ENCODE data around the gene ZXDC.

ZXDC gene

GRCh38 chr3:126493739-126494138, 18.0 kb upstream of the ZXDC start:
- DNase-seq (ENCODE audit: extremely low read depth in 1 of 2, low read depth in 1 of 2), result no peak

- no peak for DNase-seq (ENCODE audit: extremely low read depth in 1 of 2, low read depth in 1 of 2)
Observed at GRCh38 chr3:126493051-126493450, 17.4 kb upstream of the ZXDC start.

GRCh38 chr3:126491221-126492013, 15.7 kb upstream of the ZXDC start:
- no peak for DNase-seq (ENCODE audit: extremely low read depth in 1 of 2, low read depth in 1 of 2)

GRCh38 chr3:126490619-126491018, 14.9 kb upstream of the ZXDC start:
- DNase-seq (ENCODE audit: extremely low read depth in 1 of 2, low read depth in 1 of 2), result no peak

GRCh38 chr3:126488886-126489569, 13.3 kb upstream of the ZXDC start:
- DNase-seq (ENCODE audit: extremely low read depth in 1 of 2, low read depth in 1 of 2), result no peak

GRCh38 chr3:126488185-126488584, 12.5 kb upstream of the ZXDC start:
- DNase-seq (ENCODE audit: extremely low read depth in 1 of 2, low read depth in 1 of 2), result no peak

- no peak for DNase-seq (ENCODE audit: extremely low read depth in 1 of 2, low read depth in 1 of 2)
Observed at GRCh38 chr3:126487151-126487771, 11.6 kb upstream of the ZXDC start.

- no peak for DNase-seq (ENCODE audit: extremely low read depth in 1 of 2, low read depth in 1 of 2)
Observed at GRCh38 chr3:126486360-126486847, 10.7 kb upstream of the ZXDC start.

GRCh38 chr3:126485956-126486355, 10.3 kb upstream of the ZXDC start:
- no peak for DNase-seq (ENCODE audit: extremely low read depth in 1 of 2, low read depth in 1 of 2)

GRCh38 chr3:126485176-126485897, 9.6 kb upstream of the ZXDC start:
- DNase-seq (ENCODE audit: extremely low read depth in 1 of 2, low read depth in 1 of 2), result no peak

- DNase-seq (ENCODE audit: extremely low read depth in 1 of 2, low read depth in 1 of 2), result no peak
Observed at GRCh38 chr3:126484662-126485061, 9.0 kb upstream of the ZXDC start.

GRCh38 chr3:126484148-126484547, 8.5 kb upstream of the ZXDC start:
- no peak for DNase-seq (ENCODE audit: extremely low read depth in 1 of 2, low read depth in 1 of 2)

- no peak for DNase-seq (ENCODE audit: extremely low read depth in 1 of 2, low read depth in 1 of 2)
Observed at GRCh38 chr3:126483321-126483761, 7.7 kb upstream of the ZXDC start.

GRCh38 chr3:126482503-126483255, 7.0 kb upstream of the ZXDC start:
- DNase-seq (ENCODE audit: extremely low read depth in 1 of 2, low read depth in 1 of 2), result no peak

GRCh38 chr3:126481808-126482502, 6.3 kb upstream of the ZXDC start:
- no peak for DNase-seq (ENCODE audit: extremely low read depth in 1 of 2, low read depth in 1 of 2)

- no peak for DNase-seq (ENCODE audit: extremely low read depth in 1 of 2, low read depth in 1 of 2)
Observed at GRCh38 chr3:126480861-126481260, 5.2 kb upstream of the ZXDC start.

GRCh38 chr3:126480206-126480605, 4.5 kb upstream of the ZXDC start:
- no peak for DNase-seq (ENCODE audit: extremely low read depth in 1 of 2, low read depth in 1 of 2)

- no peak for DNase-seq (ENCODE audit: extremely low read depth in 1 of 2, low read depth in 1 of 2)
Observed at GRCh38 chr3:126479642-126480041, 4.0 kb upstream of the ZXDC start.

GRCh38 chr3:126478581-126479310, 3.1 kb upstream of the ZXDC start:
- no peak for DNase-seq (ENCODE audit: extremely low read depth in 1 of 2, low read depth in 1 of 2)

Data from activated CD8-positive, alpha-beta memory T cell treated with anti-CD3 and anti-CD28 coated beads for 1 hour (primary cell).